Right atrium auricular region (tissue), 2 donors: ENCODE measurements around the gene MADCAM1. TPM values are rescaled to one million over a fixed set of nuclear protein-coding genes. Genes with fewer than 3 reads are reported as not detected.

ENCODE experiments used
- DNase-seq: peaks from one replicate; pipeline ENCODE4 v3.0.0-alpha.2; 2019; ENCODE audit warnings: low spot score
- H3K27ac ChIP-seq, 2 donors: fragments of 200-600 bp; sonication (generic); 1 replicate in 1 of 2; 2 replicates in 1 of 2; pipeline ENCODE4 v1.5.1; 2016 to 2019
- H3K27me3 ChIP-seq, 2 donors: fragments of 200-600 bp; sonication (generic); one replicate each; pipeline versions ENCODE4 v1.5.1 to v1.6.0; 2017 to 2019
- H3K36me3 ChIP-seq: fragments of 200-600 bp; sonication (generic); one replicate; pipeline ENCODE4 v1.5.1; 2016
- H3K4me1 ChIP-seq, 2 donors: fragments of 200-600 bp; sonication (generic); one replicate each; pipeline versions ENCODE4 v1.5.1 to v1.6.0; 2017 to 2019
- H3K4me3 ChIP-seq, 2 donors: fragments of 200-600 bp; sonication (generic); 1 replicate in 1 of 2; 2 replicates in 1 of 2; pipeline ENCODE4 v1.5.1; 2017 to 2019; ENCODE audit warnings: mild to moderate bottlenecking in 1 of 2, moderate library complexity in 1 of 2
- H3K9me3 ChIP-seq, 2 donors: fragments of 200-600 bp; sonication (generic); one replicate each; pipeline ENCODE4 v1.5.1; 2019
- total RNA-seq, 2 donors: library from RNA; depleted of rRNA; stranded (reverse); fragments of >200 nt; gene quantifications; one replicate each; pipeline ENCODE4 v1.1.0, GENCODE V29; 2016
- TF ChIP-seq, protein P1 (sequence below), 2 donors: fragments of 200-600 bp; sonication (generic); IDR thresholded peaks; one replicate each; pipeline ENCODE4 v1.5.1; 2019; ENCODE audit warnings: antibody characterized with exemption in 2 of 2

Gene MADCAM1
- total RNA-seq, 2 donors from 2014 or later, result not detected

DNA sequence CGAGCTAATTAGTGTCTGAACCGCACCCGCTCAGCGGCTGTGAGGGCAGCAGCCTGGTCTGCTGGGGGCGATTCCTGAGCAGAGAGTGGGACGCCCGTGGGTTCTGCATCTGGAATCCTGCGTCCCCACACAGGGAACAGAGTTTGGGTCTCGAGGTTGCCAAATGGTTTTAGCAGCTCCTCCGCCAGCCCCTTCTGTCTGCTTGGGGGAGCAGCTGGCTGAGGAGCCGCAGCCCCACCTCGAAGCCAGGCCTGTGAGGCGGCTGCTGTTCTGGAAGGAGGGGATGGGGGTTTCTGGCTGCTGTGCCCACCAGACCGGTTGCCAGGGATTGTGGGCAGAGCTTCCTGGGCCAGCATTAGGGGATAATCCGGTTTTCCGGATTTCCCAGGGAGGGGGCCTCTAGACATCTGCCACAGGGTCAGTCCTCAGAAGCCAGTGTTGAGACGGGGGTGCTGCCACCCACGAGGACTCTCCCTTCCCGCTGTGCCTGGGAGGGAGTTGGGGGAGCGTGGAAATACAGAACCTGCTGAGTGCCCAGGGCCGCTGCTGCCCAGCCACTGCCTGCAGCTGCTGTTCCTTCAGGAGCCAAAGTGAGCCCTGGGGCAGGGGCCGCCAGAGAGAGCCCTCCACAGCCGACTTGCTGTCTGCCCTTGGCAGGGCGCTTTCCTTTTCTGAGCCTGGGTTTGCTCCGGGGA, 37.2 kb downstream of the MADCAM1 start:
- no peaks in the 10 kb centered on the region for H3K27me3 ChIP-seq
- peak overlapping the region; percentile 95 for H3K27ac ChIP-seq
- TF ChIP-seq, protein P1, sequence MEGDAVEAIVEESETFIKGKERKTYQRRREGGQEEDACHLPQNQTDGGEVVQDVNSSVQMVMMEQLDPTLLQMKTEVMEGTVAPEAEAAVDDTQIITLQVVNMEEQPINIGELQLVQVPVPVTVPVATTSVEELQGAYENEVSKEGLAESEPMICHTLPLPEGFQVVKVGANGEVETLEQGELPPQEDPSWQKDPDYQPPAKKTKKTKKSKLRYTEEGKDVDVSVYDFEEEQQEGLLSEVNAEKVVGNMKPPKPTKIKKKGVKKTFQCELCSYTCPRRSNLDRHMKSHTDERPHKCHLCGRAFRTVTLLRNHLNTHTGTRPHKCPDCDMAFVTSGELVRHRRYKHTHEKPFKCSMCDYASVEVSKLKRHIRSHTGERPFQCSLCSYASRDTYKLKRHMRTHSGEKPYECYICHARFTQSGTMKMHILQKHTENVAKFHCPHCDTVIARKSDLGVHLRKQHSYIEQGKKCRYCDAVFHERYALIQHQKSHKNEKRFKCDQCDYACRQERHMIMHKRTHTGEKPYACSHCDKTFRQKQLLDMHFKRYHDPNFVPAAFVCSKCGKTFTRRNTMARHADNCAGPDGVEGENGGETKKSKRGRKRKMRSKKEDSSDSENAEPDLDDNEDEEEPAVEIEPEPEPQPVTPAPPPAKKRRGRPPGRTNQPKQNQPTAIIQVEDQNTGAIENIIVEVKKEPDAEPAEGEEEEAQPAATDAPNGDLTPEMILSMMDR (IDR thresholded peaks at IDR 0.05), result no peak
- peaks cover 31% of the 10 kb centered on the region for H3K36me3 ChIP-seq
- H3K4me1 ChIP-seq, result peaks cover 0 to 33% of the 10 kb centered on the region in 2 donors
- peak overlapping the region; percentile 97 to 99 for H3K4me3 ChIP-seq
- H3K9me3 ChIP-seq, result no peaks in the 10 kb centered on the region
- no peak for DNase-seq

DNA sequence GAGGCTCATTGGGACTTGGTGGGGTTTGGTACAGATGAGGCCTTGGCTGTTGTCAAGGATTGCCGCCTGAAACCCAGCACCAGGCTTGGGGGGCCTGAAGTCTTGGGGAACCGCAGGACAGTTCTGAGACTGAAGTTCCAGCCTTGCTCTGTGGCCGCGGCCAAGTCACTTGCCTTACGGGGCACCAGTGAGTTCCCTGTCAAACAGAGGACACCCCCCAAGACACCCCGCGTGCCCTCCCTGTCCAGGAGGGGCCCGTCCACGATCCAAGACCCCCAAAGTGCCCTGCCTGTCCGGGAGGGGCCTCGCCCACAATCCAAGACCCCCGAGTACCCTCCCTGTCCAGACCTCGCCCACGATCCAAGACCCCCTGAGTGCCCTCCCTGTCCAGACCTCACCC, 37.8 kb downstream of the MADCAM1 start:
- Histone ChIP-seq H3K4me3 (peak overlapping the region in 1 of 2 donors; percentile 97), H3K27me3 (no peaks in the 10 kb centered on the region), H3K27ac (peak overlapping the region; percentile 95), H3K36me3 (peaks cover 37% of the 10 kb centered on the region), H3K9me3 (no peaks in the 10 kb centered on the region), H3K4me1 (peaks cover 0 to 33% of the 10 kb centered on the region in 2 donors)
- DNase-seq, result no peak
- TF ChIP-seq, protein P1 (IDR thresholded peaks at IDR 0.05), result no peak

DNA sequence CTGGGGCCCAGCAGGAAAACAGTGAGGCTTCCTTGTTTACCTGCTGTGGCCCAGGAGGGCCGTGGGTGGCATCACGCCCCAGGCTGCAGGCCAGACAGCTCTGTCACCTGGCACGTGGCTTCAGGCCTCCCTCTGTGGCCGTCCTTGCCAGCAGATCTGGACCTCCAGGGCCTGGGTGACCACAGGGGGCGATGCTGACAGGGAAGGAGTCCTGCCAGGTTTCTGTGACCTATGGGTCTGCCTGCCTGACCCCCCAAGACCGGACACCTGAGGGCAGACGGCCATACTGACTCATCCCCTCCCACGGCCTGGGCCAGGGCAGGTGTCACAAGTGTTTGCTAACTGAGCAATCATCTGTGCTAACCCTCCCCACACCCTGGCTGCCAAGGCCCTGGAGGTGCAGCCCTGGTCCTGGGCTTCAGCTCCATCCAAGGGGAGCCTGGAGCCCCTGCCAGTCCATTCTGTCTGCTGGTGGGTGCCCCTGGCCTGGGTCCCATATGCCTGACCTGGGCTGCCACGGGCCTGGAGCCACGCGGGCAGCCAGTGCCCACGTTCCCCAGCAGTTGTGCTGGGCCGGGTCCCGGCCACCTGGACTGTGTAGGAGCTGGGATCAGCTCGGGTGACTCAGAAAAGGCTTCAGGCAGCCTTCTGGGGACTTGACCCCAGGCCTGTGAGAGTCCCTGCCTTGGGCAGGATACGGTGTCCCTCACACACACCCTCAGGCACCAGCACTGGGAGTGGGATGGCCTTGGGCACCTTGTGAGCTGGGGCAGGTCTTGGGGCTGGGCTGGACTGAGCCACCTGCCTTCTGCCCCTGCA, 38.9 kb downstream of the MADCAM1 start:
- TF ChIP-seq, protein P1 (IDR thresholded peaks at IDR 0.05), result no peak
- no peaks in the 10 kb centered on the region for H3K27me3 ChIP-seq
- peaks cover 0 to 33% of the 10 kb centered on the region in 2 donors for H3K4me1 ChIP-seq
- peaks cover 44% of the 10 kb centered on the region for H3K36me3 ChIP-seq
- H3K27ac ChIP-seq, result peak overlapping the region in 1 of 2 donors; percentile 51
- H3K4me3 ChIP-seq, result no peak overlapping the region
- H3K9me3 ChIP-seq, result no peaks in the 10 kb centered on the region
- DNase-seq, result no peak

DNA sequence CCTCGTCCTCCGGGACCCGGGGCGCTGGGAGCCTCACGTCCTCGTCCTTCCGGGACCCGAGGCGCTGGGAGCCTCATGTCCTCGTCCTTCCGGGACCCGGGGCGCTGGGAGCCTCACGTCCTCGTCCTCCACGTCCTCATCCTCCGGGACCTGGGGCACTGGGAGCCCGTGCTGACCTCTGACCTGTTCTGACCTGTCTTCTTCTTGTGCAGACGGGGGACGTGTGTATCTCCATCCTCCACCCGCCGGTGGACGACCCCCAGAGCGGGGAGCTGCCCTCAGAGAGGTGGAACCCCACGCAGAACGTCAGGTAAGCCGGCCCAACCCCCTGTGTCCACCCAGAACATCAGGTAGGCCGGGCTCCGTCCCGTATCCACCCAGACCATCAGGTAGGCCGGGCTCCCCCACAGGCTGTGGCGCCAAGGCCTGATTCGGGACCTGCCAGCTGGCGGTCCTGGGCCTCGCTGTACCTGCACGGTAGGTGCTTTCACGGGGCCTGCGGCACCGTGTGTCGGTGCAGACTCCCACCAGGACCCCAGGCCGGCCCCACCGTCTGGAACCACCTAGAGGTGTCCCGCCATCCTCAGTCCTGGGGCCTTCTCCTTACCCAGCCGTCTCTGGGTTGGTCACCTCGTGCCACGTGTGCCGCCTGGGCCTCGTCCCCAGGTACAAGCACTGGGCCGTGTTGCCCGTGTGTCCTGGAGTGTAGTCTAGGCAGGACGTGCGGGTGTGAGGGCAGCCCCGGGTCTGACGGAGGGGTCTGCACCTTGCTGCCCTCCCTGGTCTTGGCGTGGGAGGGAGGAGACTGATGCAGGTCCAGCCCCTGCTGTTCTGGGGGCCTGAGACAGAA, 40.0 kb downstream of the MADCAM1 start:
- TF ChIP-seq, protein P1 (IDR thresholded peaks at IDR 0.05), result no peak
- Histone ChIP-seq H3K36me3 (peaks cover 49% of the 10 kb centered on the region), H3K4me1 (peaks cover 0 to 28% of the 10 kb centered on the region in 2 donors), H3K9me3 (no peaks in the 10 kb centered on the region), H3K27me3 (no peaks in the 10 kb centered on the region), H3K4me3 (no peak overlapping the region), H3K27ac (no peak overlapping the region)
- no peak for DNase-seq

DNA sequence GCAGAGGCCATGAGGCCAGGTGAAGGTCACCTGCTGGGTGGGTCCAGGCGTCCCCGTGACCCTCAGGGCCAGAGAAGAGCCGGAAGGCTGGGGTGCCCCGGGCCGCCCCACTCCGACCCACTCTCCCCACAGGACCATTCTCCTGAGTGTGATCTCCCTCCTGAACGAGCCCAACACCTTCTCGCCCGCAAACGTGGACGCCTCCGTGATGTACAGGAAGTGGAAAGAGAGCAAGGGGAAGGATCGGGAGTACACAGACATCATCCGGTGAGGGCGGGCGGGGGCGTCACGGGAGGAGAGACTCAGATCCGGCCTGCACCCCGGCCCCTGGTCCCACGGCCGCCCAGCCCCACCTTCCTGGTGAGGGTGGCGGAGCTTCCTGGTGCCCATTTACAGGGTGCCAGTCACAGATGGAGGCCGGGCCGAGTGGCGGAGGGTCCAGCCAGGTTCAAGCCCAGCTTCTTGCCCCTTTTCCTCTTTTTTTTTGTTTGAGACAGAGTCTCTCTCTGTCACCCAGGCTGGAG, 40.7 kb downstream of the MADCAM1 start:
- no peak overlapping the region for H3K4me3 ChIP-seq
- no peak for DNase-seq
- peaks cover 0 to 28% of the 10 kb centered on the region in 2 donors for H3K4me1 ChIP-seq
- no peaks in the 10 kb centered on the region for H3K27me3 ChIP-seq
- H3K27ac ChIP-seq, result no peak overlapping the region
- TF ChIP-seq, protein P1 (IDR thresholded peaks at IDR 0.05), result no peak
- H3K9me3 ChIP-seq, result no peaks in the 10 kb centered on the region
- H3K36me3 ChIP-seq, result peaks cover 56% of the 10 kb centered on the region
